Kidney epithelial cell (primary cell): Measurements from ENCODE around the gene C16orf89. TPM values are rescaled to one million over a fixed set of nuclear protein-coding genes. Genes with fewer than 3 reads are reported as not detected.

Experiments used
- DNase-seq: peaks from one replicate; pipeline ENCODE4 v3.0.0-alpha.2; 2010; ENCODE audit warnings: low read depth
- H3K27me3 ChIP-seq: 2 replicates; pipeline ENCODE4 v1.6.0; 2011; ENCODE audit warnings: low read length; ENCODE audit not compliant: control insufficient read depth, insufficient read depth
- H3K36me3 ChIP-seq: 2 replicates; pipeline ENCODE4 v1.5.1; 2011; ENCODE audit warnings: low read length; ENCODE audit not compliant: control insufficient read depth, insufficient read depth
- H3K4me3 ChIP-seq: 2 replicates; pipeline ENCODE4 v1.5.1; 2011; ENCODE audit warnings: low read depth, mild to moderate bottlenecking, control low read depth, low read length
- CTCF ChIP-seq: IDR thresholded peaks from 2 replicates; pipeline ENCODE4 v1.5.1; 2011; ENCODE audit warnings: mild to moderate bottlenecking, moderate library complexity, low read length, control low read depth, inconsistent platforms; ENCODE audit not compliant: insufficient read depth, poor library complexity, severe bottlenecking
- total RNA-seq: library from RNA; depleted of rRNA; stranded (reverse); fragments of >200 nt; gene quantifications from 2 replicates; pipeline ENCODE4 v1.2.3, GENCODE V29; 2015

C16orf89 gene
- total RNA-seq, 1 donor from 2014 or later, result 1.0 TPM

- no peak for TF ChIP-seq CTCF
- DNase-seq, result no peak
- H3K4me3 ChIP-seq, result no peak overlapping the region
- no peaks in the 10 kb centered on the region for H3K36me3 ChIP-seq
- peaks cover 11% of the 10 kb centered on the region for H3K27me3 ChIP-seq
These were observed 5.6 kb downstream of the C16orf89 start for GRCh38 chr16:5060073-5060641.

- no peak for TF ChIP-seq CTCF
- Histone ChIP-seq H3K4me3 (no peak overlapping the region), H3K27me3 (peaks cover 11% of the 10 kb centered on the region), H3K36me3 (no peaks in the 10 kb centered on the region)
- no peak for DNase-seq
These were observed 6.2 kb downstream of the C16orf89 start for GRCh38 chr16:5059386-5060072.

GRCh38 chr16:5058476-5058875, 7.3 kb downstream of the C16orf89 start:
- TF ChIP-seq CTCF, result peak; percentile 23
- no peak for DNase-seq
- H3K36me3 ChIP-seq, result no peaks in the 10 kb centered on the region
- H3K27me3 ChIP-seq, result peaks cover 8% of the 10 kb centered on the region
- no peak overlapping the region for H3K4me3 ChIP-seq

- Histone ChIP-seq H3K36me3 (no peaks in the 10 kb centered on the region), H3K4me3 (no peak overlapping the region), H3K27me3 (no peaks in the 10 kb centered on the region)
- DNase-seq, result no peak
- TF ChIP-seq CTCF, result peak; percentile 39
These were observed 9.4 kb downstream of the C16orf89 start for GRCh38 chr16:5056352-5056751.

GRCh38 chr16:5054876-5055865, 10.6 kb downstream of the C16orf89 start:
- H3K4me3 ChIP-seq, result no peak overlapping the region
- no peaks in the 10 kb centered on the region for H3K36me3 ChIP-seq
- H3K27me3 ChIP-seq, result no peaks in the 10 kb centered on the region
- TF ChIP-seq CTCF, result no peak
- no peak for DNase-seq
